Astrocyte (in vitro differentiated cells and primary cell): Measurements from ENCODE around the gene CUL5. TPM values are rescaled to one million over a fixed set of nuclear protein-coding genes. Genes with fewer than 3 reads are reported as not detected.

ENCODE experiments used
- DNase-seq: peaks from one replicate; pipeline ENCODE4 v3.0.0-alpha.2; 2010; ENCODE audit warnings: low read depth
- FAIRE-seq: peaks from 2 replicates; lab custom pipeline; 2011; peaks lifted over from hg19 to GRCh38; lab: Jason Lieb, UNC
- H2AFZ ChIP-seq: 2 replicates; pipeline ENCODE4 v1.6.0; 2012; ENCODE audit warnings: low read depth, low read length, inconsistent platforms
- H3K27ac ChIP-seq: 2 replicates; pipeline ENCODE4 v1.5.1; 2011; ENCODE audit warnings: low read depth, low read length, inconsistent platforms
- H3K27me3 ChIP-seq: 2 replicates; pipeline ENCODE4 v1.6.0; 2011; ENCODE audit warnings: low read length, inconsistent platforms; ENCODE audit not compliant: insufficient read depth
- H3K36me3 ChIP-seq: 2 replicates; pipeline ENCODE4 v1.5.1; 2011; ENCODE audit warnings: low read length, inconsistent platforms; ENCODE audit not compliant: insufficient read depth
- H3K4me1 ChIP-seq: 2 replicates; pipeline ENCODE4 v1.5.1; 2011; ENCODE audit warnings: low read length, inconsistent platforms; ENCODE audit not compliant: insufficient read depth
- H3K4me2 ChIP-seq: 2 replicates; pipeline ENCODE4 v1.6.0; 2012; ENCODE audit warnings: low read length, inconsistent platforms
- H3K4me3 ChIP-seq: 2 replicates; pipeline ENCODE4 v1.5.1; 2011; ENCODE audit warnings: low read depth, mild to moderate bottlenecking, low read length, inconsistent platforms; ENCODE audit not compliant: insufficient read depth
- H3K79me2 ChIP-seq: 2 replicates; pipeline ENCODE4 v1.6.0; 2012; ENCODE audit warnings: mild to moderate bottlenecking, low read length, inconsistent platforms; ENCODE audit not compliant: insufficient read depth
- H3K9ac ChIP-seq: 2 replicates; pipeline ENCODE4 v1.6.0; 2012; ENCODE audit warnings: mild to moderate bottlenecking, low read length, inconsistent platforms
- H3K9me3 ChIP-seq: 2 replicates; pipeline ENCODE4 v1.5.1; 2012; ENCODE audit warnings: low read depth, mild to moderate bottlenecking, low read length, inconsistent platforms; ENCODE audit not compliant: insufficient read depth
- H4K20me1 ChIP-seq: 2 replicates; pipeline ENCODE4 v1.6.0; 2012; ENCODE audit warnings: low read length, inconsistent platforms; ENCODE audit not compliant: insufficient read depth
- H3K27ac Mint-ChIP-seq: one replicate; pipeline ENCODE4 v1.8.0; 2021; ENCODE audit warnings: mild to moderate bottlenecking, mixed read lengths; ENCODE audit not compliant: unreplicated experiment
- H3K27me3 Mint-ChIP-seq: one replicate; pipeline ENCODE4 v1.8.0; 2021; ENCODE audit warnings: low read depth, mixed read lengths; ENCODE audit not compliant: unreplicated experiment
- H3K36me3 Mint-ChIP-seq: one replicate; pipeline ENCODE4 v1.8.0; 2021; ENCODE audit warnings: low read depth, mixed read lengths; ENCODE audit not compliant: unreplicated experiment
- H3K4me1 Mint-ChIP-seq: one replicate; pipeline ENCODE4 v1.8.0; 2021; ENCODE audit warnings: low read depth, mixed read lengths; ENCODE audit not compliant: unreplicated experiment
- H3K4me3 Mint-ChIP-seq: one replicate; pipeline ENCODE4 v1.8.0; 2021; ENCODE audit warnings: mild to moderate bottlenecking, moderate library complexity, mixed read lengths; ENCODE audit not compliant: unreplicated experiment
- H3K9me3 Mint-ChIP-seq: one replicate; pipeline ENCODE4 v1.8.0; 2021; ENCODE audit warnings: mild to moderate bottlenecking, mixed read lengths; ENCODE audit not compliant: unreplicated experiment
- CTCF ChIP-seq: IDR thresholded peaks from 2 replicates; pipeline ENCODE4 v1.5.1; 2011; ENCODE audit warnings: low read depth, mild to moderate bottlenecking, inconsistent platforms, low read length, moderate library complexity; ENCODE audit not compliant: insufficient read depth
- EZH2 ChIP-seq: IDR thresholded peaks from 2 replicates; pipeline ENCODE4 v1.6.1; 2012; ENCODE audit warnings: mild to moderate bottlenecking, low read length, inconsistent platforms; ENCODE audit not compliant: insufficient read depth
- total RNA-seq: library from RNA; stranded (reverse); gene quantifications from 2 replicates; pipeline ENCODE4 v1.2.1, GENCODE V29; 2021

CUL5 gene
- total RNA-seq, 1 donor from 2014 or later = 40.9 TPM

GRCh38 chr11:107991868-107992414 is 16.8 kb upstream of the CUL5 start:
- Histone ChIP-seq H3K36me3 (no peaks in the 10 kb centered on the region), H3K79me2 (no peaks in the 10 kb centered on the region), H3K9ac (no peak overlapping the region), H3K9me3 (no peaks in the 10 kb centered on the region), H3K4me1 (no peaks in the 10 kb centered on the region), H3K4me3 (no peak overlapping the region), H3K27ac (no peak overlapping the region), H4K20me1 (no peaks in the 10 kb centered on the region), H3K27me3 (no peaks in the 10 kb centered on the region), H2AFZ (no peak overlapping the region), H3K4me2 (no peak overlapping the region)
- Mint-ChIP-seq H3K36me3 (no peaks in the 10 kb centered on the region), H3K9me3 (no peaks in the 10 kb centered on the region), H3K27ac (no peak overlapping the region), H3K4me3 (no peak overlapping the region), H3K27me3 (no peaks in the 10 kb centered on the region), H3K4me1 (no peaks in the 10 kb centered on the region)
- FAIRE-seq = no peak
- no peak for TF ChIP-seq CTCF
- no peak for TF ChIP-seq EZH2
- DNase-seq = no peak

- Histone ChIP-seq H2AFZ (no peak overlapping the region), H3K4me2 (no peak overlapping the region), H3K4me3 (no peak overlapping the region), H4K20me1 (no peaks in the 10 kb centered on the region), H3K36me3 (no peaks in the 10 kb centered on the region), H3K9me3 (no peaks in the 10 kb centered on the region), H3K79me2 (no peaks in the 10 kb centered on the region), H3K4me1 (no peaks in the 10 kb centered on the region), H3K9ac (no peak overlapping the region), H3K27me3 (no peaks in the 10 kb centered on the region), H3K27ac (no peak overlapping the region)
- no peak for DNase-seq
- Mint-ChIP-seq H3K36me3 (no peaks in the 10 kb centered on the region), H3K4me1 (no peaks in the 10 kb centered on the region), H3K4me3 (no peak overlapping the region), H3K27ac (no peak overlapping the region), H3K27me3 (no peaks in the 10 kb centered on the region), H3K9me3 (no peaks in the 10 kb centered on the region)
- TF ChIP-seq CTCF = no peak
- TF ChIP-seq EZH2 = no peak
- no peak for FAIRE-seq
These were observed 12.5 kb upstream of the CUL5 start for GRCh38 chr11:107996006-107996776.

GRCh38 chr11:107998761-107999160 is 9.9 kb upstream of the CUL5 start:
- peaks cover 3% of the 10 kb centered on the region for H3K27me3 Mint-ChIP-seq
- Histone ChIP-seq H3K4me3 (no peak overlapping the region), H3K27ac (no peak overlapping the region), H3K9ac (no peak overlapping the region), H3K9me3 (no peaks in the 10 kb centered on the region), H3K79me2 (no peaks in the 10 kb centered on the region), H2AFZ (no peak overlapping the region), H3K4me2 (no peak overlapping the region), H4K20me1 (no peaks in the 10 kb centered on the region), H3K27me3 (no peaks in the 10 kb centered on the region), H3K4me1 (no peaks in the 10 kb centered on the region), H3K36me3 (no peaks in the 10 kb centered on the region)
- no peak for DNase-seq
- no peak for TF ChIP-seq EZH2
- no peak for TF ChIP-seq CTCF
- no peak overlapping the region for H3K4me3 Mint-ChIP-seq
- no peaks in the 10 kb centered on the region for H3K36me3 Mint-ChIP-seq
- no peak for FAIRE-seq
- no peaks in the 10 kb centered on the region for H3K4me1 Mint-ChIP-seq
- no peak overlapping the region for H3K27ac Mint-ChIP-seq
- H3K9me3 Mint-ChIP-seq = no peaks in the 10 kb centered on the region
